GM11168 (cell line): ENCODE results near the gene GP1BB.
"Not testable (repeated sequence)": the region's sequence is repeated elsewhere in the genome, so short reads cannot be mapped to it uniquely, and the experiment has no call there.

Experiments used
- in situ Hi-C: fragments of 300-500 bp; cut with MboI; formaldehyde crosslinking; loops from one replicate; pipeline ENCODE4 v1.12.0; 2022; ENCODE audit warnings: low sequenced_read_pairs; ENCODE audit not compliant: unreplicated experiment

GP1BB gene

GRCh38 chr22:19724927-19725661 is 1.8 kb downstream of the GP1BB start:
- in situ Hi-C loops, result no loop called here

GRCh38 chr22:19726064-19726788 is 2.9 kb downstream of the GP1BB start:
- in situ Hi-C loops, result not testable (repeated sequence)

- in situ Hi-C loops, result no loop called here
Observed at GRCh38 chr22:19727310-19728150, 4.2 kb downstream of the GP1BB start.

- in situ Hi-C loops, result no loop called here
Observed at GRCh38 chr22:19728271-19728670, 4.9 kb downstream of the GP1BB start.

- in situ Hi-C loops, result no loop called here
Observed at GRCh38 chr22:19728836-19729235, 5.5 kb downstream of the GP1BB start.

GRCh38 chr22:19729507-19729906 is 6.2 kb downstream of the GP1BB start:
- in situ Hi-C loops, result no loop called here

GRCh38 chr22:19730198-19730597 is 6.9 kb downstream of the GP1BB start:
- in situ Hi-C loops, result no loop called here

GRCh38 chr22:19730655-19731360 is 7.5 kb downstream of the GP1BB start:
- in situ Hi-C loops, result no loop called here

GRCh38 chr22:19731361-19732135 is 8.2 kb downstream of the GP1BB start:
- in situ Hi-C loops, result no loop called here

- in situ Hi-C loops, result no loop called here
Observed at GRCh38 chr22:19732403-19733113, 9.2 kb downstream of the GP1BB start.

GRCh38 chr22:19733755-19734154 is 10.4 kb downstream of the GP1BB start:
- in situ Hi-C loops, result no loop called here

GRCh38 chr22:19734163-19734562 is 10.8 kb downstream of the GP1BB start:
- in situ Hi-C loops, result no loop called here

- in situ Hi-C loops, result no loop called here
Observed at GRCh38 chr22:19734837-19735382, 11.6 kb downstream of the GP1BB start.

GRCh38 chr22:19735665-19736510 is 12.5 kb downstream of the GP1BB start:
- in situ Hi-C loops, result no loop called here

- in situ Hi-C loops, result no loop called here
Observed at GRCh38 chr22:19737846-19738663, 14.7 kb downstream of the GP1BB start.

GRCh38 chr22:19738664-19739447 is 15.5 kb downstream of the GP1BB start:
- in situ Hi-C loops, result no loop called here
